Thoracic aorta (tissue), 2 donors: ENCODE results near the gene OLA1. TPM values are rescaled to one million over a fixed set of nuclear protein-coding genes. Genes with fewer than 3 reads are reported as not detected.

Experiments
- ATAC-seq: fragments of 150-250 bp; one replicate; pipeline ENCODE4 v1.8.0; 2017; ENCODE audit warnings: low read depth; ENCODE audit not compliant: insufficient number of reproducible peaks, low FRiP score
- DNase-seq: peaks from one replicate; pipeline ENCODE4 v3.0.0-alpha.2; 2020; ENCODE audit warnings: low spot score
- H3K27ac ChIP-seq, 2 donors: fragments of 200-600 bp; sonication (generic); 1 replicate in 1 of 2; 2 replicates in 1 of 2; pipeline ENCODE4 v1.5.1; 2016; ENCODE audit warnings: mild to moderate bottlenecking in 2 of 2, moderate library complexity in 2 of 2
- H3K27me3 ChIP-seq: fragments of 200-600 bp; sonication (generic); replicated peaks from 2 replicates; pipeline ENCODE4 v1.6.0; 2016; ENCODE audit warnings: mild to moderate bottlenecking; ENCODE audit not compliant: insufficient read depth
- H3K36me3 ChIP-seq: fragments of 200-600 bp; sonication (generic); one replicate; pipeline ENCODE4 v1.5.1; 2016
- H3K4me1 ChIP-seq, 2 donors: fragments of 200-600 bp; sonication (generic); 1 replicate in 1 of 2; 2 replicates in 1 of 2; pipeline versions ENCODE4 v1.5.1 to v1.6.0; 2016; ENCODE audit warnings: low read depth in 2 of 2, mild to moderate bottlenecking in 1 of 2; ENCODE audit not compliant: control insufficient read depth in 1 of 2
- H3K4me3 ChIP-seq: fragments of 200-600 bp; sonication (generic); 2 replicates; pipeline ENCODE4 v1.5.1; 2016; ENCODE audit warnings: mild to moderate bottlenecking
- H3K9me3 ChIP-seq: fragments of 200-600 bp; sonication (generic); 2 replicates; pipeline ENCODE4 v1.5.1; 2016
- CTCF ChIP-seq: fragments of 200-600 bp; sonication (generic); IDR thresholded peaks from one replicate; pipeline ENCODE4 v1.5.1; 2019; ENCODE audit warnings: antibody characterized with exemption
- total RNA-seq, 2 donors: library from RNA; depleted of rRNA; stranded (reverse); fragments of >200 nt; gene quantifications; one replicate each; pipeline versions ENCODE4 v1.1.0 to v1.2.3, GENCODE V29; 2016

OLA1 gene
- total RNA-seq, 2 donors from 2014 or later = 15.2 to 48.0 TPM

- ATAC-seq = no peak
- Histone ChIP-seq H3K9me3 (no peaks in the 10 kb centered on the region), H3K4me1 (no peaks in the 10 kb centered on the region), H3K27me3 (no peaks in the 10 kb centered on the region), H3K4me3 (no peak overlapping the region), H3K27ac (no peak overlapping the region), H3K36me3 (no peaks in the 10 kb centered on the region)
- TF ChIP-seq CTCF = peak; percentile 41
- DNase-seq = no peak
These were observed 170.1 kb downstream of the OLA1 start for GRCh38 chr2:174078275-174078674.

GRCh38 chr2:174076975-174077374 is 171.4 kb downstream of the OLA1 start:
- no peak for ATAC-seq

GRCh38 chr2:174076040-174076439 is 172.3 kb downstream of the OLA1 start:
- Histone ChIP-seq H3K36me3 (no peaks in the 10 kb centered on the region), H3K4me1 (no peaks in the 10 kb centered on the region), H3K27me3 (no peaks in the 10 kb centered on the region), H3K4me3 (no peak overlapping the region), H3K27ac (no peak overlapping the region), H3K9me3 (no peaks in the 10 kb centered on the region)
- no peak for TF ChIP-seq CTCF
- ATAC-seq = no peak
- DNase-seq = no peak

More at GRCh38 chr2:174076975-174077374, 171.4 kb downstream of the OLA1 start:
- no peaks in the 10 kb centered on the region for H3K27me3 ChIP-seq
- no peak overlapping the region for H3K4me3 ChIP-seq
- no peaks in the 10 kb centered on the region for H3K9me3 ChIP-seq
- no peak for TF ChIP-seq CTCF
- no peaks in the 10 kb centered on the region for H3K4me1 ChIP-seq
- no peaks in the 10 kb centered on the region for H3K36me3 ChIP-seq
- DNase-seq = no peak
- no peak overlapping the region for H3K27ac ChIP-seq

GRCh38 chr2:174074831-174075230 is 173.5 kb downstream of the OLA1 start:
- no peaks in the 10 kb centered on the region for H3K4me1 ChIP-seq
- no peaks in the 10 kb centered on the region for H3K27me3 ChIP-seq
- no peak for DNase-seq
- TF ChIP-seq CTCF = no peak
- no peak overlapping the region for H3K27ac ChIP-seq
- no peaks in the 10 kb centered on the region for H3K36me3 ChIP-seq
- no peak overlapping the region for H3K4me3 ChIP-seq
- no peaks in the 10 kb centered on the region for H3K9me3 ChIP-seq
- no peak for ATAC-seq

GRCh38 chr2:174072857-174073256 is 175.5 kb downstream of the OLA1 start:
- no peak for DNase-seq
- H3K27ac ChIP-seq = no peak overlapping the region
- no peaks in the 10 kb centered on the region for H3K36me3 ChIP-seq
- no peak overlapping the region for H3K4me3 ChIP-seq
- H3K4me1 ChIP-seq = no peaks in the 10 kb centered on the region
- ATAC-seq = no peak
- no peak for TF ChIP-seq CTCF
- H3K9me3 ChIP-seq = no peaks in the 10 kb centered on the region
- H3K27me3 ChIP-seq = no peaks in the 10 kb centered on the region
